Endodermal cell (in vitro differentiated cells): ENCODE results near the gene HEG1. TPM values are rescaled to one million over a fixed set of nuclear protein-coding genes. Genes with fewer than 3 reads are reported as not detected.

Source experiments
- DNase-seq: peaks from one replicate; pipeline ENCODE4 v3.0.0-alpha.2; 2017
- H3K27ac ChIP-seq: 2 replicates; pipeline ENCODE4 v1.5.1; 2013; ENCODE audit warnings: mild to moderate bottlenecking, low read depth, low read length, moderate library complexity
- H3K27me3 ChIP-seq: 2 replicates; pipeline ENCODE4 v1.6.1; 2013; ENCODE audit warnings: mild to moderate bottlenecking, low read length, moderate library complexity; ENCODE audit not compliant: insufficient read depth, control insufficient read depth, poor library complexity, severe bottlenecking
- H3K36me3 ChIP-seq: 2 replicates; pipeline ENCODE4 v1.7.0; 2013; ENCODE audit warnings: mild to moderate bottlenecking, low read length, moderate library complexity; ENCODE audit not compliant: control insufficient read depth, insufficient read depth
- H3K4me1 ChIP-seq: one replicate; pipeline ENCODE4 v1.7.0; 2013; ENCODE audit warnings: low read length; ENCODE audit not compliant: control insufficient read depth, insufficient read depth
- H3K4me3 ChIP-seq: 2 replicates; pipeline ENCODE4 v1.5.1; 2013; ENCODE audit warnings: mild to moderate bottlenecking, low read length, moderate library complexity
- H3K9ac ChIP-seq: 2 replicates; pipeline ENCODE4 v1.6.1; 2013; ENCODE audit warnings: mild to moderate bottlenecking, low read length, moderate library complexity; ENCODE audit not compliant: poor library complexity, severe bottlenecking; ENCODE audit errors: extremely low read depth
- H3K9me3 ChIP-seq: 2 replicates; pipeline ENCODE4 v1.6.1; 2013; ENCODE audit warnings: mild to moderate bottlenecking, low read length, moderate library complexity; ENCODE audit not compliant: control insufficient read depth
- H3K27ac Mint-ChIP-seq: 2 replicates; pipeline ENCODE4 v1.8.0; 2020; ENCODE audit warnings: mixed read lengths
- H3K27me3 Mint-ChIP-seq: 2 replicates; pipeline ENCODE4 v1.8.0; 2021; ENCODE audit warnings: mild to moderate bottlenecking, mixed read lengths; ENCODE audit not compliant: insufficient read depth
- H3K36me3 Mint-ChIP-seq: 2 replicates; pipeline ENCODE4 v1.8.0; 2020; ENCODE audit warnings: low read depth, mixed read lengths
- H3K4me1 Mint-ChIP-seq: 2 replicates; pipeline ENCODE4 v1.8.0; 2020; ENCODE audit warnings: mixed read lengths
- H3K4me3 Mint-ChIP-seq: 2 replicates; pipeline ENCODE4 v1.8.0; 2020; ENCODE audit warnings: mild to moderate bottlenecking, moderate library complexity, mixed read lengths
- H3K9me3 Mint-ChIP-seq: 2 replicates; pipeline ENCODE4 v1.8.0; 2020; ENCODE audit warnings: mild to moderate bottlenecking, mixed read lengths
- CTCF ChIP-seq: fragments of 200-600 bp; sonication (generic); conservative IDR thresholded peaks from 2 replicates; pipeline ENCODE4 v1.5.0; 2021; ENCODE audit warnings: antibody characterized with exemption, mild to moderate bottlenecking
- WGBS, 2 experiments: methylation state at CpG; one replicate each; pipeline versions ENCODE4 v1.1.5 to v1.1.7; 2013; ENCODE audit warnings: missing lambda C conversion rate in 2 of 2, mixed read lengths in 1 of 2; ENCODE audit not compliant: insufficient coverage in 1 of 2, insufficient read length in 1 of 2; 5-methylcytosine and 5-hydroxymethylcytosine counted together
- total RNA-seq, 2 donors: library from RNA; stranded (reverse); fragmentation: NEBNext Ultra II Directional in 1 of 2; extraction: Animal tissue kit (Norgen Biotek cat#: 25700) in 1 of 2; gene quantifications; 2 replicates in 1 of 2; 3 replicates in 1 of 2; pipeline ENCODE4 v1.2.1, GENCODE V29; 2021

Gene HEG1
- total RNA-seq, 2 donors from 2014 or later = 25.5 to 27.0 TPM

GRCh38 chr3:124999317-124999716 is 56.5 kb downstream of the HEG1 start:
- Histone ChIP-seq H3K9ac (peak overlapping the region; percentile 48), H3K4me1 (peaks cover 17% of the 10 kb centered on the region), H3K27me3 (no peaks in the 10 kb centered on the region), H3K4me3 (peak overlapping the region; percentile 55), H3K36me3 (peaks cover 92% of the 10 kb centered on the region), H3K9me3 (no peaks in the 10 kb centered on the region), H3K27ac (no peak overlapping the region)
- Mint-ChIP-seq H3K4me3 (no peak overlapping the region), H3K9me3 (no peaks in the 10 kb centered on the region), H3K4me1 (peaks cover 42% of the 10 kb centered on the region), H3K27me3 (no peaks in the 10 kb centered on the region), H3K27ac (peak overlapping the region; percentile 75), H3K36me3 (peaks cover 83% of the 10 kb centered on the region)
- no peak for TF ChIP-seq CTCF
- WGBS, 2 experiments = 86% methylated on average over 1 of the region's 1 CpG; no CpG with 5 or more reads in 1 of the 2 experiments
- DNase-seq = no peak

- Histone ChIP-seq H3K36me3 (peaks cover 92% of the 10 kb centered on the region), H3K9ac (no peak overlapping the region), H3K27me3 (no peaks in the 10 kb centered on the region), H3K9me3 (no peaks in the 10 kb centered on the region), H3K27ac (no peak overlapping the region), H3K4me1 (peaks cover 17% of the 10 kb centered on the region), H3K4me3 (no peak overlapping the region)
- Mint-ChIP-seq H3K36me3 (peaks cover 84% of the 10 kb centered on the region), H3K4me1 (peaks cover 42% of the 10 kb centered on the region), H3K4me3 (no peak overlapping the region), H3K9me3 (no peaks in the 10 kb centered on the region), H3K27me3 (no peaks in the 10 kb centered on the region), H3K27ac (peak overlapping the region; percentile 22)
- no peak for TF ChIP-seq CTCF
- no peak for DNase-seq
- 93 to 95% methylated on average over 3 of the region's 3 CpGs for WGBS, 2 experiments
Observed at GRCh38 chr3:124998247-124998630, 57.6 kb downstream of the HEG1 start.

GRCh38 chr3:124997303-124998246 is 58.2 kb downstream of the HEG1 start:
- Mint-ChIP-seq H3K4me3 (no peak overlapping the region), H3K4me1 (peaks cover 43% of the 10 kb centered on the region), H3K27ac (peak overlapping the region; percentile 7), H3K27me3 (no peaks in the 10 kb centered on the region), H3K9me3 (no peaks in the 10 kb centered on the region), H3K36me3 (peaks cover 82% of the 10 kb centered on the region)
- no peak overlapping the region for H3K4me3 ChIP-seq
- peaks cover 88% of the 10 kb centered on the region for H3K36me3 ChIP-seq
- TF ChIP-seq CTCF = no peak
- no peaks in the 10 kb centered on the region for H3K27me3 ChIP-seq
- H3K4me1 ChIP-seq = peaks cover 17% of the 10 kb centered on the region
- no peak overlapping the region for H3K9ac ChIP-seq
- 94% methylated on average over 19 to 21 of the region's 21 CpGs for WGBS, 2 experiments
- H3K9me3 ChIP-seq = no peaks in the 10 kb centered on the region
- no peak overlapping the region for H3K27ac ChIP-seq
- DNase-seq = no peak
